NCI-H1436 treated with DMSO at 0.1 percent for 48 hours (cell line): ENCODE measurements around the gene CAMTA1.
A peak's percentile ranks its signal among the peaks of the same experiment; 100 is the strongest.
"Not testable (repeated sequence)": the region's sequence is repeated elsewhere in the genome, so short reads cannot be mapped to it uniquely, and the experiment has no call there.

ENCODE experiments used
- DNase-seq: peaks from one replicate; lab custom pipeline; 2025; lab: John Stamatoyannopoulos, UW

CAMTA1 gene

DNA sequence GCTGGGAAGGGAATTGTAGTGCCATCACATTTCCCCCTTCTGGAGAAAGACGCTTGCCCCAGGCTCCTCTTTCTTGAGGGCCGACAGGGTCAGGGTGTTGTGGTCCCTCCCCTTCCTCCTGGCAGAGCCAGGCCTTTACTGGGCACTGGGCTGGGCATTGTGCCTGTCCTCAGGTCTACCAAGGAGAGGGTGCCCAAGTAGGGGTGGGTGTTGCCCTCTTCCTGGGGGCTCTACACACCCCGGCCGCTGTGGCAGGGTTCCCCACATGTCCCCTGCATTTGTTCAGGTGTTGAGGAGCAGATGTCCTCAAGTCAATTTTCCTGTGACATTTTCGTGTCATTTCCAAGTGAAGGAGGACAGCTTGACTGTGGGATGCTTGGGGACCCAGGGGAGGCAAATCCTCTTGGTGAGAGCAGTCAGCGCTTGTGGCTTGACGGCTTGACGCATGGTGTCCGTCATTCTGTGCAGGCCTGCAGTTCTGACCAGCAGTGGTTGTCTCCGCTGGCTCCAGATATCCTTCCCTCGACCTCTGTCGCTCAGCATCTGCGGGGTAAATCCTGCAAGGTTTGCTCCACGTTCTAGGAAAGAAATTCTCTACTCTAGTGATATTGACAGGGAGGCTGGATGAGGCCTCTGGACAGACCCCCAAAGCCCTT, 804.0 kb downstream of the CAMTA1 start:
- DNase-seq: no peak

DNA sequence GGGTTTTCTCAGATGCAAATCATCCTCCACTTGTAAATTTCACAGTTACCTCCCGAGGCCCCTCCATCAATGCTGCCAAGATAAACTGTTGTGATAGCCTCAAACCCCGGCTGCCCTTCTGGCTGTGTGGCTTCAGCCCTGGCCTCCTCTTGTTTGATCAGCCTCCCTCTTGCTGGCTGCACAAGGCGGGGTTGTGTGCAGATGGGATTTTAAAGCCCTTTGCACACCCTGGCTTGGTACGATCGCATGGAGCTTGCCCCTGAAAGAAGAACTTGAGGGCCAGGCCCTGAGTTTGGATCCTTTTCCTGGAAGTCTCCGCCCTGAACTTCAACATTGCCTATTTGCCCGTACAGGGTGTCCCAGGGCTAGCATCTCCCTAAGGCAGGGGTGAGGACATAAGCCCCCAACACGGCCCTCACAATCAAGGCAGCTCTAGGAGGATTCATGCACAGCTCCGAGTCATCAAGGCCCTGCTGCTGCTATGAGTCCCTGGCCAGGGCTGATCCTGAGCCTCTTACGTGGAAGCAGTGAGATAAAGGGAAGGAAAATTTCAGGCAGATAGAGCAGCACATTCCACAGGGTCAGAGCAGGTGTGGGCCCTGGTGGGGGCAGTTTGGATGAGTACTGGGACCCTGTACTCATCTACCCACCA, 804.6 kb downstream of the CAMTA1 start:
- no peak for DNase-seq

DNA sequence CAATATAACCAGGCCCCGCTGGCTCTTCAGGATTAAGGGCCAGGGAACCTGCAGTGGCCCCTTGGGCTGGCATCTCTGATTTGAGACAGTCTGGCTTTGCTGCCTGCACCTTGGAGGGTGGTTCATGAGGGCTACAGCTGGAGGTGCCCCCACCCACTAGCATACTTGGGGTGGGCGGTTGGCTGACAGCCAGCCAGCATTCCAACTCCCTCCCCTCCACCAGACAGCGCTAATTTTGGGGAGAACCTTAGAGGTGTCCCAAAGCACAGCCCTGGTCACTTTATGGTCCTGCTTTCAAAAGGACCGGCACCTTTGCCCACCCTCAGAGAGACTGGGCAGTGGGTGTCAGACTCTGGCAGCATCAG, 805.2 kb downstream of the CAMTA1 start:
- no peak for DNase-seq

DNA sequence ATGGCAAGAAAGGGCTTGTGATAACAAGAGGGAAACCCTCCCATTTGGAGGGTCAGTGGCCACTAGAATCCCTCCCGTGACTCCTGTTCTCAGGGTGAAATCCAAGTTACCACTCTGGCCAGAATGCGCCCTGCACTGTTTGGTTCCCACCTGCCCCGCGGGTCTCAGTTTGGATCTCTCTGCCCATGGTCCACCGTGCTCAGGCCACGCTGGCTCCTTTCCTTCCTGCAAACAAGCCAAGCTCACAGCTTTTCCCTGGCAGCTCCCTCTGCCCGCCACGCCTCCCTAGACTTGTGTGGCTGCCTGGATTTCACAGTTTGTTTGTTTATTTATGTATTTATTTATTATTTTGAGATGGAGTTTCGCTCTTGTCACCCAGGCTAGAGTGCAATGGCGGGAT, 806.3 kb downstream of the CAMTA1 start:
- DNase-seq: no peak

DNA sequence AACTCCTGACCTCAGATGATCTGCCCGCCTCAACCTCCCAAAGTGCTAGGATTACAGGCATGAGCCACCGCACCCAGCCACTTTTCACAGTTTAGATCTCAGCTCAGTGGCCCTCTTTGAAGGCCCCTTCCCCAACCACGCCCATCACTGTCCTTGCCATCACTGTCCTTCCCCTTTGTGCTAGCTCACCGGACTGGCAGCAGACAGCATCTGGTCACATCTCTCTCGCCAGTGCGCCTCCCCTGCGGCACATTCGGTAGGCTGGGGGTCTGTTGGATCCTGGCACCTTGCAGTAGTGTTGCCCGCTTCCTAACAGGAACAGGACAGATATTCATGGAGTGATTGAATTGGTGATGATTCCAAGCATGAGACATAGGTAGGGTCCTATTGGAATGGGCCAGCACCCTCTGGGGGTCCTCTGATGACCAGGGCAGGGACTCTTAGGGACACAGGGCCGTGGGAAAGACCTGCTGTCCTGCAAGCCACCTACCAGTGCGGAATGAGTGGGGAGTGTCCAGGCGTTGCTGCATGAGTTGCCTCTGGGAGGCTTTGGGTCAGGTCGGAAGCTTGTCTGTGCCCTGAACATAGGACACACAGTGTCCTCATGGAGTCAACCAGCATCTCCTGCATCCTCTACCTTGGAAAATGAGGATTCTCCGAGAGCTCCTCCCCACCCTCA, 807.0 kb downstream of the CAMTA1 start:
- no peak for DNase-seq

DNA sequence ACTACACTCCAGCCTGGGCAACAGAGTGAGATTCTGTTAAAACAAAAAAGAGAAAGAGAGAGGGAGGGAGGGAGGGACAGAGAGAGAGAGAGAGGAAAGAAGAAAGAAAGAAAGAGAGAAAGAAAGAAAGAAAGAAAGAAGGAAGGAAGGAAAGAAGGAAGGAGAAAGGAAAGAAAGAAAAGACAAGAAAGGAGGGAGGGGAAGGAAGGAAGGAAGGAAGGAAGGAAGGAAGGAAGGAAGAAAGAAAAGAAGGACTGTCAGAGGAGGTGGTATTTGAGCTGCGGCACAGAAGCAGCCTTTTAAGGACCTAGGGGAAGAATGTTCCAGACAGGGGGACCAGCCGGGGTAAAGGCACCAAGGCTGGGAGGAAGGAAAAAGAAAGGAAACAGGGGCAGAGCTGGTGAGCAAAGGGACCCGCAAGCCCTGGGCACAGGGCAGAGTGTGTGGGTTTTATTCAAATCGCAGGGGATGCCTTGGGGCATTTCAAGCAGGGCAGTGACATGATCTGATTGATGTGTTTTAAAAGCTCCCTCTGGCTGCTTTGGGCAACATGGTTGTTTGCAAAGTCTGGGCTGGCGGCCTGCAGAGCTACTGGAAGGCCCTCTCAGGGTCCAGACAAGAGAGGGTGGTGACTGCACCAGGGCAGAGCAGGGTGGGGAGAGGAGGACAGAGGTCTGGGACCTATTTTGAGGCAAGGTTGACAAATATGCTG, 808.9 kb downstream of the CAMTA1 start:
- no peak for DNase-seq

DNA sequence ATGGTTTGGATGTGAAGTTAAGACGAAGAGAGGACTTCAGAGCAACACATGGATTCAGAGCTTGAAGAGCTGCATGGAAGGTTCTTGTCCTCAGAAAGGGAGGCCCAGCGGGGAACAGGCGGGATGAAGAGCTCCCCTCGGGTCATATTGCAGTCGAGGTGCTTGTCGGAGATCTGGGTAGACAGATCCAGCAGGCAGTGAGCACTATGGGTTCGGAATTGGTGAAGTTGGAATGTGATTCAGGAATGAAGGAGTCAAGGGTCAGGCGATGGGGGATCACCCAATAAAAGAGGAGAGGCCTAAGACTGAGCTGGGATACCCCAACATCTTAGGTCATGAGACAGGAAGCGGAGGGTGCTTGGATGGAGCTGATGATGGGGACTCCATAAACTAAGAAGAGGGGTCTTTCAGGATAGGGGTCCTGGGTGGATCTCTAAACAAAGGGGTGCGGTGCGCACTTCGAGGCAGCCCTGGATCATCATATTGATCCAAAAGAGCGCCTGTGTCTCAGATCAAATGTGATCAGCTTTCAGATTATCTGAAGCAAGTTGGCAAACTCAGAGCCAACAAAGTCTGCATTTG, 809.6 kb downstream of the CAMTA1 start:
- no peak for DNase-seq

DNA sequence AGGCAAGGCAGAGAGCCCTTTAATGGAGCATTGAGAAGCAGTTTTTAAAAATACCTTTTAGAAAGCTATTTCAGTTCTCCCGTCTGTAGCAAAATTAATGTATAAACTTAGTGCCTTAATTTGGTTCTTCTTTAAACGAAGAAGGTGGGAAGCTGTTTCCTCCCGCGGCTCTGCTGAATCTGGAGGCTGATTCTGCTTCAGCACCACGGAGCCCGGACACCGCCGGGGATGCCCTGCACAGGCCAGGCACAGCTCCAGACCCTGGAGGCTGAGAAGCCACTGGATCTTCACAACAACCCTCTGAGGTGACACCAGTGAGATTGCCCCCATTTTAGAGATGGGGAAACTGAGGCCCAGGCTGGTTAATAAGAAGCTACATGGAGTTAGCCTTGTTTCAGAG, 810.1 kb downstream of the CAMTA1 start:
- no peak for DNase-seq

DNA sequence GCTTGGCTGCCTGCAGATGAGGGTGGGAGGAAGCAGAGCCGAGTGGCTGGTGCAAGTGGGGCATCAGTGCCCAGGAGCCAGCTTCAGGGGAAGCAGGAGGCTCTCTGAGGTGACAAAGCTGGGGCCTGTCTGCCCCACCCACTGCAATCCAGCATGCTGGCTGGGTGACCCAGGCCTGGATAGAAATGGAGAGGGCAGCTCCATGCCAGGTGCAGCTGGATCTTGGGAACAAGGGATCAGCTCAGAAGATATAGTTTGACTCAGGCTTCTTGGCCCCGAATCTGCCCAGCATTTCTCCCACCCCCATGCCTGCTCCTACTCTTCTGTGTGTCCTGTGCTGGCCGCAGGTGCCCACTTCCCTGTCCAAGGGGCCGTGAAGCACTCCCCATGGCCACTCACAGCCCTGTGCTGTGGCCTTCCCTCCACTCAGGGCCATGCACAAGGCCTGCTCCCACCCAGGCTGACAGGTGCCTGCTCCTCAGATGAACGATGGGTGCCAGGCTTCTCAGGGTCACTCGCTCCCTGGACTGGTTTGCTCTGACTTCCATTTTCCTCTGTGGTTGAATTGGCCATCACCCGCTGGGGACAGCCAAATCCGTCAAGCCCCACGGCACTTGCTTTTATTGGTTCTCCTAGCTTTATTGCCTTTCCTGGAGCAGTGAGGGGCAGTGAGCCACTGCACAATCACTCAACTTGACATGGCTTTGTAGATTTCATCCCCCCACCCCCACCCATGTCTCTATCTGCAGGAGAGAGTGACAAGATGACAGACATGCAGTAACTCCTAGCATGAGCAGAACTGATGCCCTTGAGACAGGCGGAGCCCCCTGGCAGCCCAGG, 811.1 kb downstream of the CAMTA1 start:
- DNase-seq: no peak

DNA sequence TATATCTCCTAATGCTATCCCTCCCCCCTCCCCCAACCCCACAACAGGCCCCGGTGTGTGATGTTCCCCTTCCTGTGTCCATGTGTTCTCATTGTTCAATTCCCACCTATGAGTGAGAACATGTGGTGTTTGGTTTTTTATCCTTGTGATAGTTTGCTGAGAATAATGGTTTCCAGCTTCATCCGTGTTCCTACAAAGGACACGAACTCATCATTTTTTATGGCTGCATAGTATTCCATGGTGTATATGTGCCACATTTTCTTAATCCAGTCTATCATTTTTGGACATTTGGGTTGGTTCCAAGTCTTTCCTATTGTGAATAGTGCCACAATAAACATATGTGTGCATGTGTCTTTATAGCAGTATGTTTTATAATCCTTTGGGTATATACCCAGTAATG, 812.8 kb downstream of the CAMTA1 start:
- DNase-seq: not testable (repeated sequence)

DNA sequence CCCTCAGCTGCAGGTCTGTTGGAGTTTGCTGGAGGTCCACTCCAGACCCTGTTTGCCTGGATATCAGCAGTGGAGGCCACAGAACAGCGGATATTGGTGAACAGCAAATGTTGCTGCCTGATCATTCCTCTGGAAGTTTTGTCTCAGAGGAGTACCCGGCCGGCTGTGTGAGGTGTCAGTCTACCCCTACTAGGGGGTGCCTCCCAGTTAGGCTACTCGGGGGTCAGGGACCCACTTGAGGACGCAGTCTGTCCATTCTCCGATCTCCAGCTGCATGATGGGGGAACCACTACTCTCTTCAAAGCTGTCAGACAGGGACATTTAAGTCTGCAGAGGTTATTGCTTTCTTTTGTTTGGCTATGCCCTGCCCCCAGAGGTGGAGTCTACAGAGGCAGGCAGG, 819.7 kb downstream of the CAMTA1 start:
- not testable (repeated sequence) for DNase-seq

DNA sequence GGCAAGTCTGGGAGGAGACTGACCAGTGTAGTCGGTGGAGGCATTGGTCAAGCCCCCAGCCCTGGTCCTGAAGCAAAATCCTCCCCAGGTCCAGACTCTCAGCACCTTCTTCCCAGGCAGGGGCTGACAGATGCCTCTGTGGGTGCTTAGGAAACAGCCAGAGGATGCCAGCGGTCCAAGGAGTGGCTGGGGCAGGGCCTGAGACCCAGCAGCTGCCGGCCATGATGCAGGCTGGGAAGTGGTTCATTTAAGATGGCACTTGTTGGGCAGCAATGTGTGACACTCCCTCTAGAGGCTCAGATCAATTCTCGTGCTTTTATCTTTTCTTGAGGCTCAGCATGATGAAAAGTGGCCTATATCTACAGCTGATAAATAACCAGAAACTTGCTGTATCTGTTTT, 820.8 kb downstream of the CAMTA1 start:
- no peak for DNase-seq

DNA sequence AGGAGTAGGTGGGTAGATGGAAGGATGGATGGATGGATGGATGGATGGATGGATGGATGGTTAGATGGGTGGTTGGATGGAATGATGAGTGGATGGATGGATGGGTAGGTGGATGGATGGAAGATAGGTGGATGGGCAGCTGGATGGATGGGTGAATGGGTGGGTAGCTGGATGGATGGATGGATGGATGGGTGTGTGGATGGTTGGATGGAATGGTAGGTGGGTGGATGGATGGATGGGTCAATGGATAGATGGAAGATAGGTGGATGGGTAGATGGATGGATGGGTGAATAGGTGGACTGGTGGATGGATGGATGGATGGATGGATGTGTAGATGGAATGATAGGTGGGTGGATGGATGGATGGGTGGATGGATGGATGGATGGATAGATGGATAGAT, 821.8 kb downstream of the CAMTA1 start:
- no peak for DNase-seq

DNA sequence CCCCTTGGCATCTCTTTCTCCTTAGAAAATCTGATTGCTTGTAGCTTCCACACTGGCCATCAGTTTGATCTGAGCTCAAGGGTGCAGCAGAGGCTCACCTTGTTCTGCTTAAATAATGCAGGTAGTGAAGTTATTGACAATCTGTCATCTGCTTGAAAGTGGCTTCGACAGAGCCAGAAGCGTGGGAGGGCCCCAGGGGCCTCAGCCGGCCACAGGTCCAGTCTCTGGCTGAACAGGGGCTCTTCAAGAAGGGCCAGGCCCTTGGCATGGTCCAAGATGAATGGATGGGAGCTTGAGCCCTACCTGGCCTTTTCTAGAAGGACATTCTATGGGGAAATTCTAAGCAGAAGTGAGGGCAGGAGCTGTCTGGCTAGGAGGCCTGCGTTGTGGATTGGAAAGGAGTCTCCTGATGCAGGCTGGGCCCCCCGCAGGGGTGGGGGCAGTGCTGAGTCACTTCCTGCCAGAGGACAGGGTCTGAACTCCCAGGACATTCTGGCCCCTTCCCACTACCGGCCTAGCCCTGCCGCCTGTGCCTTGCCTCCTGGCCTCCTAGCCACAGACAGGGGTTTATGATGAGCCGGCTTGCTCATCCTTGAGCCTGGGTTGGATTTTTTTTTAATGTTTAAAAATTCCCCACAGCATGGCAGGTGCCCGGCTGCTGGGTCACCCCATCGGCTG, 823.5 kb downstream of the CAMTA1 start:
- DNase-seq: no peak

DNA sequence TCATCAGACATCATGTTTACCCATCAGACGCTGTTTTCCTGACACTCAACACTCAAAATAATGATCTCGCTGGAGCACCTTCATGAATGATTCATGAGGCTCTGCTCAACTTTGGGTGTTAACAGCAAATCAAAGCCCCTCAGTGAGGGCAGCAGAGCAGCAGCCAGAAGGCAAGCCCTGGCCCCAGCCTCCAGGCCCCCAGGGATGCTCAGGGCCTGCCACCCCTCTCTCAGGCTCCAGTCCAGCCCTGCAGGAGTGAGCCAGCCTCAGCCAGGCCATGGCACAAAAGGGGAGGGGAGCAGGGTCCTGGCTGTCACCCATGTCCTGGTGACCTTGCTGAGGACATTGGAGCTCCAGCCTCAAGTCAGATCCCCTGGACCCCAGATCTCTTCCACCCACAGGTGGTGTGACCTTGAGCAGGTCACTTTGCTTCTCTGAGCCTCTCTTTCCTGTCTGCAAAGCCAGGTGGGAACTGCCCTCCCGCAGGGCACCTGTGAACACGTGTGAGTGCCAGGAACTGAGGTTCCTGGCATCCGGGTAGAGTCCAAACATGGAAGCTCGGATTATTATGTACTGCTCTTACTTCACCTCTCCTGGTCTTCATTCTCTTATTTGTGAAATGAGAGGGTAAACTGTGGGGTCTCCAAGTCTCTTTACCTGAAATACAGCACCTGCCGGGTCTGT, 824.2 kb downstream of the CAMTA1 start:
- peak; percentile 9 for DNase-seq

DNA sequence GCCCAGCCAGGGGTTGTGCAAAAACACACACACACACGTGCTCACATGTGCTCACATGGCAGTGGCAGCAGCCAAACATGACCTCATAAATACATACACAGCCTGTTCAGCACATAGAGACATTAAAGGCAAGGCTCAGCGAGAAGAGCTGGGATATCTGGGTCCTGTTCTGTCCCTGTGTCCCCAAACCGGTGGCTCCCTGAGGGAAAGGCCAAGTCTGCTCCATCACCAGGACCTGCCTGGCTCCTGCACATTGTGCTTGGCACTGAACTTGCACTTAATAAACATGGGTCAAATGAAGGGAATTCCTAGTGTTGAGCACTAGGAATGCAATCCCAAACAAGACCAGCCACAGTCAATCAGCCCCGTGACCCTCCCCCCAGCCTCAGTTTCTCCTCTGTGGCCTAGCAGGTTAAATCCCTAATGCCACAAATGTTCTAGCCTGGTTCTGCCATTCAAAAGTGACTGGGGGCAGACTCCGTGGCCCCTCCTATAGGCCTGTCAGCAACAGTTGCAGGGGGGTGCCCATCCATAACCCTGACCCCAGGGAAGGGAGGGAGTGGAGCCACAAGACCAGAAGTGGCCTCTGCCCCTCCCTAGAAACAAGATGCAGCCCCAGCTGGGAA, 825.0 kb downstream of the CAMTA1 start:
- DNase-seq: no peak

DNA sequence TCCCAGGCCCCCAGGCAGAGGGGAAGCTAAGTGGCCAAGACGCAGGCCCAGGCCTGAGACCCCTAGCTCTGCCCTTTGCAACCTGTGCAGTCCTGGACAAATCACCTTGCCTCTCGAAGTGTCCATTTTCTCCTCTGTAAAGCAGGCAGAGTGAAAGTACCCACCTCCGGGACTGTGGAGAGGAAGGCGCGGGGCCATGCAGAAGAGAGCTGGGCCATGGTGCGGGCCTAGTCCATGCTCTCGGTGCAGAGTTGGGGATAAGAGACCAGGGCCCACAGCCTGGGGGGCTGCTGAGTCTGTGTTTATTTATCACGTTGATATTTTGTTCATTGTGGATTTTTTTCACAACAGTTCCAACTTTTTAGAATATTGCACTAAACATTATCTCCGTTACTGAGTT, 825.7 kb downstream of the CAMTA1 start:
- no peak for DNase-seq

DNA sequence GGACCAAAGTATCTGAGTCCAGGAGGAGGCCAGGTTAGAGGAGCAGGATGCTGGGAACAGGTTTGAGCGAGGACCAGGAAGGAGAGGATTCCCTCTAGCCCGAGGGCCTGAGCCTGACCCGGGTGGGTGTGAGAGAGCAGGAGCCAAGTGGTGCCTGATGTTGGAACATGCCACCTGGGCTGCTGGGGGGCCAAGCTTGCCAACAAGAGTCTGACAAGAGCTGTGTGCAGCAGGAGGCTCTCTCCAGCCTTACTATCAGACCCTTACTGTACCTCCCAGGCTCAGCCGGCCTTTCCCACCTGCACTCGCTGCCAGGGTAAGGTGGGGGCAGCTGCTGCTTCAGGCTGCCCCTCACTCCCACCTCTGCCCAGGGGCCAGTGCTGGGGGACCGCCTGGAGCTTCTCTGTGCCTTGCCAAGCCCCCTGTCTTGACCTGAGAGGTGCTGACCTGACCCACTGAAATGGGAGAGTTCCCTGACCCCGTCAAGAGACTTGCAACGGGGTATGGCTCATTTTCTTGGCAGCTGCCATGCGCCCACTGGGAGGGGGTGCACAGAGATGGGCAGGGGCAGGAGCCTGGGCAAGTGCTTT, 826.3 kb downstream of the CAMTA1 start:
- no peak for DNase-seq

DNA sequence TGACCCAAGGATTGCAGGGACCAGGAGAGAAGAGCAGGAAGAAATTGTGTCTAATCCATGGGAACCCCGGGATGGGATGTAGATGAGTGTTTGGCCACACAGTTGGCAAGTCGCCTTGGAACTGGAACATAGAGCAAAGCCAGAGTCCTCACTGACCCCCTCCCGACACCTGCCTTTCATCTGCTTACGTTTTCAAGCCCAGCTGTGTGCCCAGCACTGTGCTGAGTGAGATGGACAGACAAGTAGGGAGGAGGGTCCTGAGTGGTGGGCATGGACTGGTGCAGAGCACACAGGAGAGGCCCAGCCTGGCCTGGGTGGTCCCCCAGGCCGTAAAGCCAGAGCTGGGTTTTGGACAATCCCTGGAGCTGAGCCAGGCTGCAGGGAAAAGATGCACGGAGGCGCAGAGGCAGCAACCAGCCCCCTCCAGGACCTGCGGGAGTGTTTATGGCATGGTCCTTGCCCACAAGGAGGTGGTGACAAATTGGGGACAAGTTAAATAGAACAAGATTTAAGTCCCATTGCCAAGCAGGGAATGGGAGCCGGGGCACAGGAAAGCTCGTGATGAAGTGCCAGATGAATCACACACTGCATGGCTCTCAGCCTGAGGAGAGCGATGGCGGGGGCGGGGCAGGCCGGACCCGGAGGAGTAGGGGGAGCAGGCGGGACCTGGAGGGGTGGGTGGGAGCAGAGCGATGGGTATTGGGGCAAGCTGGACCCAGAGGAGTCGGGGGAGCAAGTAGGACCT, 828.0 kb downstream of the CAMTA1 start:
- DNase-seq: no peak
